K562 (cell line): ENCODE results near the gene ZNF296. TPM values are rescaled to one million over a fixed set of nuclear protein-coding genes. Genes with fewer than 3 reads are reported as not detected.

Experiments
- ARID2 ChIP-seq: fragments of 450-650 bp; IDR thresholded peaks from 2 replicates; pipeline ENCODE4 v1.6.1; 2017; ENCODE audit warnings: antibody characterized with exemption, mild to moderate bottlenecking
- CBFA2T3 ChIP-seq: fragments of 450-650 bp; IDR thresholded peaks from 2 replicates; pipeline ENCODE4 v1.6.1; 2017
- CBX1 ChIP-seq: sonication (generic); IDR thresholded peaks from 2 replicates; pipeline ENCODE4 v1.6.1; 2016; ENCODE audit warnings: antibody characterized with exemption, low read depth, mild to moderate bottlenecking
- FOXJ3 ChIP-seq: sonication (generic); formaldehyde crosslinking; IDR thresholded peaks from 2 replicates; pipeline ENCODE4 v1.4.0; 2020; ENCODE audit warnings: mild to moderate bottlenecking, missing genetic modification reagents
- GMEB1 ChIP-seq: fragments of 250-450 bp; sonication (Bioruptor Pico); IDR thresholded peaks from 2 replicates; pipeline ENCODE4 v1.4.0; 2020; ENCODE audit warnings: mild to moderate bottlenecking
- GTF2F1 ChIP-seq: IDR thresholded peaks from 2 replicates; pipeline ENCODE4 v1.6.1; 2011; ENCODE audit warnings: low read depth, low read length, improper control_type of control experiment
- NONO ChIP-seq, 2 experiments: fragments of 200-400 bp in 1 of 2; fragments of 450-650 bp in 1 of 2; formaldehyde crosslinking in 1 of 2; IDR thresholded peaks; 2 replicates each; pipeline ENCODE4 v1.6.1; 2017; ENCODE audit warnings: low read depth in 2 of 2, mild to moderate bottlenecking in 2 of 2, moderate library complexity in 2 of 2, low read length in 1 of 2
- RBM17 ChIP-seq: fragments of 200-400 bp; formaldehyde crosslinking; IDR thresholded peaks from 2 replicates; pipeline ENCODE4 v1.6.1; 2017; ENCODE audit warnings: low read depth, mild to moderate bottlenecking, low read length, borderline replicate concordance
- TFAM ChIP-seq: fragments of 250-450 bp; sonication (Bioruptor Pico); conservative IDR thresholded peaks from 2 replicates; pipeline ENCODE4 v1.5.0; 2021; ENCODE audit warnings: mild to moderate bottlenecking, moderate library complexity
- ZNF140 ChIP-seq: fragments of 250-450 bp; sonication (Bioruptor Pico); IDR thresholded peaks from 2 replicates; pipeline ENCODE4 v1.8.0; 2021; ENCODE audit warnings: moderate library complexity, mild to moderate bottlenecking, inconsistent platforms
- ZNF316 ChIP-seq: fragments of 450-650 bp; IDR thresholded peaks from 2 replicates; pipeline ENCODE4 v1.6.1; 2016
- ZNF347 ChIP-seq: fragments of 450-650 bp; formaldehyde crosslinking; IDR thresholded peaks from 2 replicates; pipeline ENCODE4 v1.4.0; 2020; ENCODE audit warnings: low read depth, mild to moderate bottlenecking, moderate library complexity
- polyA plus RNA-seq, 8 experiments: library from polyadenylated mRNA; depleted of rRNA in 4 of 8; stranded (reverse) in 5 of 8; unstranded in 3 of 8; fragments of >200 nt; fragmentation: Nextera tagmentation in 2 of 8; fragmentation: Illumina TruSeq in 1 of 8; extraction: Ambion mirVana in 2 of 8; extraction: Trizol in 1 of 8; gene quantifications; 2 replicates each; pipeline versions ENCODE4 v1.2.1 to v1.2.3, GENCODE V29; 2011 to 2014; ENCODE audit warnings: inconsistent platforms in 1 of 8, missing spikeins in 1 of 8
- total RNA-seq, 7 experiments: library from RNA; depleted of rRNA in 6 of 7; stranded (reverse); fragments of >200 nt in 6 of 7; fragmentation: Illumina TruSeq in 2 of 7; extraction: Trizol in 2 of 7; gene quantifications; 2 replicates each; pipeline versions ENCODE4 v1.2.1 to v1.2.3, GENCODE V29; 2011 to 2021; ENCODE audit warnings: low replicate concordance in 1 of 7
- TF ChIP-seq, protein P1 (sequence below): IDR thresholded peaks from 2 replicates; pipeline ENCODE4 v1.6.1; 2011; ENCODE audit warnings: borderline replicate concordance, low read depth, mild to moderate bottlenecking, moderate library complexity, low read length; ENCODE audit not compliant: insufficient read depth, poor library complexity, severe bottlenecking
- TF ChIP-seq, protein P2 (sequence below), 3 experiments: fragments of 200-800 bp in 1 of 3; sonication (Bioruptor generic) in 1 of 3; sonication (generic) in 1 of 3; formaldehyde crosslinking in 1 of 3; IDR thresholded peaks; 2 replicates each; pipeline versions ENCODE4 v1.6.1 to v1.8.0; 2016 to 2022; ENCODE audit warnings: mild to moderate bottlenecking in 2 of 3, missing compliant biosample characterization in 2 of 3, missing genetic modification characterization in 2 of 3, missing genetic modification reagents in 1 of 3
- TF ChIP-seq, protein P3 (sequence below), 2 experiments: fragments of 250-450 bp in 1 of 2; fragments of 450-650 bp in 1 of 2; sonication (Bioruptor Pico) in 1 of 2; IDR thresholded peaks; 2 replicates each; pipeline versions ENCODE4 v1.6.1 to v1.8.0; 2016 to 2021; ENCODE audit warnings: mild to moderate bottlenecking in 2 of 2, moderate library complexity in 2 of 2, missing compliant biosample characterization in 1 of 2, missing genetic modification characterization in 1 of 2

ZNF296 gene
- total and polyA plus RNA-seq, 9 of the 15 experiments (the other 6 are each of a cell fraction or from before 2014, with no cell fraction given), result 0.03 to 8.8 (median 0.47) TPM; not detected in 1

DNA sequence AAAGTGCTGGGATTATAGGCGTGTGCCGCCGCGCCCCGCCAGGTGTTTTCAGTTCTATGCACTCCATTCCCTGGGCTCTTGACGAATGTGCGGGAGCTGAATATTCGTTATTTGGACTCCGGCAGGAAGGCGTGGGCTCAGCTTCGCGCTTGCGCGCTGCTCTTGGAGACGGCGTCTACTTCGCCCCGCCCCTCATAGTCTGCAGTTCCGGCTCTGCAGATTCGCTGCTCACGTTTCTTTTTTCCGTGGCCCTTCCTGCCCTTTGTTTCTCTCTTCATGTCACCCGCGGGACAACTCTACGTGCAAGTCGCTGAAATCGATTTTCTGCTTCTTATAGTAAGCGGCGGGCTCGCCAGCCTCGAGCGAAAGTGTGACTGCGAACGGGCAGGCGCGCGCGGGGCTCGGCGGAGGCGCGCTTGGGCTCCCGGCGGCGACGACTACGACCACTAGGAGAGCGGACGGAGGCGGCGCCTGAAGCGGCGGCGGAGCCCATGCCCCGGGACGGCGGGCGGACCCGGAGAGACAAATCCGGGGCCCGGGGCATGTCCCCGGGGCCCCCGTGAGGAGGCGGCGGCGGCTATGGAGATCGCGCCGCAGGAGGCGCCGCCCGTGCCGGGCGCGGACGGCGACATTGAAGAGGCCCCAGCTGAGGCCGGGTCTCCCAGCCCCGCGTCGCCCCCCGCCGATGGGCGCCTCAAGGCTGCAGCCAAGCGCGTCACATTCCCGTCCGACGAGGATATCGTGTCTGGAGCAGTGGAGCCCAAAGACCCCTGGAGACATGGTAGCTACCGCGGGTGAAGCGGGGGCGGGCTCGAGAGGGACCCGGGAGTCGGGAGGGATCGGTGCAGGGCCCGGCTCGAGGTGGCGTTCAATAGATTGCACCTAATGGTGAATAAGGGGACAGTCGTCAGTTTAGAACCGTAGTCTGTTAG, 16.7 kb upstream of the ZNF296 start, which contains the start of gene PPP1R37 (continued):
- peak; percentile 87 for TF ChIP-seq GMEB1
- TF ChIP-seq ZNF316, result no peak
- no peak for TF ChIP-seq FOXJ3
- TF ChIP-seq, protein P1, sequence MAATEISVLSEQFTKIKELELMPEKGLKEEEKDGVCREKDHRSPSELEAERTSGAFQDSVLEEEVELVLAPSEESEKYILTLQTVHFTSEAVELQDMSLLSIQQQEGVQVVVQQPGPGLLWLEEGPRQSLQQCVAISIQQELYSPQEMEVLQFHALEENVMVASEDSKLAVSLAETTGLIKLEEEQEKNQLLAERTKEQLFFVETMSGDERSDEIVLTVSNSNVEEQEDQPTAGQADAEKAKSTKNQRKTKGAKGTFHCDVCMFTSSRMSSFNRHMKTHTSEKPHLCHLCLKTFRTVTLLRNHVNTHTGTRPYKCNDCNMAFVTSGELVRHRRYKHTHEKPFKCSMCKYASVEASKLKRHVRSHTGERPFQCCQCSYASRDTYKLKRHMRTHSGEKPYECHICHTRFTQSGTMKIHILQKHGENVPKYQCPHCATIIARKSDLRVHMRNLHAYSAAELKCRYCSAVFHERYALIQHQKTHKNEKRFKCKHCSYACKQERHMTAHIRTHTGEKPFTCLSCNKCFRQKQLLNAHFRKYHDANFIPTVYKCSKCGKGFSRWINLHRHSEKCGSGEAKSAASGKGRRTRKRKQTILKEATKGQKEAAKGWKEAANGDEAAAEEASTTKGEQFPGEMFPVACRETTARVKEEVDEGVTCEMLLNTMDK, result peak; percentile 62
- no peak for TF ChIP-seq CBX1
- no peak for TF ChIP-seq ZNF140 (CRISPR knock-in tag)
- TF ChIP-seq TFAM (CRISPR knock-in tag), result no peak
- TF ChIP-seq, protein P2, sequence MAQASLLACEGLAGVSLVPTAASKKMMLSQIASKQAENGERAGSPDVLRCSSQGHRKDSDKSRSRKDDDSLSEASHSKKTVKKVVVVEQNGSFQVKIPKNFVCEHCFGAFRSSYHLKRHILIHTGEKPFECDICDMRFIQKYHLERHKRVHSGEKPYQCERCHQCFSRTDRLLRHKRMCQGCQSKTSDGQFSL (CRISPR knock-in tag; IDR thresholded peaks at IDR 0.05), result no peak
- TF ChIP-seq, protein P2 (tag; IDR thresholded peaks at IDR 0.05), result no peak
- TF ChIP-seq ARID2, result no peak
- TF ChIP-seq, protein P3, sequence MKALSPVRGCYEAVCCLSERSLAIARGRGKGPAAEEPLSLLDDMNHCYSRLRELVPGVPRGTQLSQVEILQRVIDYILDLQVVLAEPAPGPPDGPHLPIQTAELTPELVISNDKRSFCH (CRISPR knock-in tag; IDR thresholded peaks at IDR 0.05), result no peak
- TF ChIP-seq, protein P3 (tag; IDR thresholded peaks at IDR 0.05), result peak; percentile 76; the same call in 1 of the 2 replicates
- no peak for TF ChIP-seq CBFA2T3
- TF ChIP-seq RBM17, result no peak
- TF ChIP-seq ZNF347 (CRISPR knock-in tag), result no peak
- no peak for TF ChIP-seq GTF2F1
- TF ChIP-seq NONO (IDR thresholded peaks at IDR 0.05; ENCODE audit: low read depth in 2 of 2, low read length in 1 of 2), result 0 out of 4 replicates have a peak, but pooled peaks of 1 of the 2 experiments have one; percentile 45
